Bronchial smooth muscle cell (primary cell): ENCODE measurements around the gene CHMP3. TPM values are rescaled to one million over a fixed set of nuclear protein-coding genes. Genes with fewer than 3 reads are reported as not detected.

ENCODE experiments used
- total RNA-seq: library from RNA; depleted of rRNA; stranded (reverse); fragments of >200 nt; gene quantifications from 2 replicates; pipeline ENCODE4 v1.2.1, GENCODE V29; 2014

Gene CHMP3
- total RNA-seq: 74.7 and 148 TPM in 2 replicates

DNA sequence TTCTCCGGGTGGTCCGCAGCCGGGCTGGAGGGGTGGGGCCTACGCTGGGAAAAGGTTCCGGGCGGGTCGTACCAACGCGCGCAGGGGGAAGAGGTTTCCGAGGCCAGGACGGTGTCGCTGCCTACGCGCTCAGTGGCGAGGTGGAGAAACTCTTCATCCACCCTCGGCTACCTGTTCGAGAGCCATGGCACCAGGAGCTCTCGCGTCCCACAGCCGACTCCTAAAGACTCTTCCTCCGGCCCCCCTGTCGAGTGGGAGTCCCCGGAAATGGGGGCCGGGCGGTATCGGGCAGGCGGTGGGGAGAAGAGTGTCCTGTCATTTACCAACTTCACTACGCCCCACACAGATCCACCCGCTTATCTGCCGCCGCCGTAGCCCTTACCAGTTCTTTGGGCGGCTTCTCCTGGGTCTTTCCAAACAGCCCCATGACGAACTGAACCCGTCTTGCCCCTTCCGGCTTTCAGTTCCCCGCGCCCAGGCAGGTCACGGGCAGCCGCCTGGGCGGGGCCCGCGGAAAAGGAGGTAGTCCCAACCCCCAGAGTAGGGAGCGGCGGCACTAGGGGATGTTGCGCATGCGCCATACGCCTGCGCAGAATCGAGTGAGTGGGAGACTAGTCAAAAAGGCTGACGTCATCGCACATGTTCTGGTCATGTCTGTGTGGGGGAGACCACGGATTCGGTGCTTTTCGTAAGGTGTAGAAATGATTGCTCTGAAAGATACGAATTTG lies at the start of gene CHMP3:
CHMP3 (minus strand) TSS at position 522 of the 728 bp plus-strand sequence; CDS start at position 427, 95 bp downstream.

Other genes with a start within 250 kb of the CHMP3 start
- under 0.01 TPM in 1 of 2 replicates, not detected in the other for gene REEP1, start 225.8 kb downstream of the CHMP3 start, total RNA-seq
- 28.0 and 31.1 TPM in 2 replicates for gene KDM3A, start 122.1 kb downstream of the CHMP3 start, total RNA-seq
- gene RNF103, start 60.4 kb upstream of the CHMP3 start, total RNA-seq: 11.2 and 12.6 TPM in 2 replicates
- gene RMND5A, start 156.8 kb upstream of the CHMP3 start, total RNA-seq: 12.0 and 15.1 TPM in 2 replicates
- not detected in 2 replicates for gene CD8A, start 227.5 kb upstream of the CHMP3 start, total RNA-seq